Endometrial microvascular endothelial cells (primary cell): ENCODE results near the gene SHB. TPM values are rescaled to one million over a fixed set of nuclear protein-coding genes. Genes with fewer than 3 reads are reported as not detected.

Experiments
- in situ Hi-C: cut with HindIII; loops from 2 replicates; pipeline ENCODE4 v1.10.0; 2017; ENCODE audit warnings: low sequenced_read_pairs, low pct_unique_long_range_greater_than_20kb; ENCODE audit errors: inconsistent ontology term
- total RNA-seq: library from RNA; depleted of rRNA; stranded (reverse); fragments of >200 nt; gene quantifications from one replicate; pipeline ENCODE4 v1.2.3, GENCODE V29; 2015; ENCODE audit errors: inconsistent ontology term

SHB gene
- total RNA-seq, 1 donor from 2014 or later: 20.5 TPM

- in situ Hi-C loops: no loop called here
Observed at GRCh38 chr9:37870081-37870798, 198.8 kb downstream of the SHB start.

Other genes starting within 250 kb of the SHB start
- 50.9 TPM for gene SLC25A51, start 165.1 kb downstream of the SHB start, total RNA-seq